HG03175 (cell line): ENCODE data around the gene FGD4.
"Not testable (repeated sequence)": the region's sequence is repeated elsewhere in the genome, so short reads cannot be mapped to it uniquely, and the experiment has no call there.

Source experiments
- ATAC-seq: cut with Tn5 transposase; IDR thresholded peaks from one replicate; pipeline ENCODE4 v1.9.1; 2021; ENCODE audit warnings: mild to moderate bottlenecking, moderate library complexity; ENCODE audit not compliant: unreplicated experiment

Gene FGD4

GRCh38 chr12:32488132-32488531 is 88.8 kb downstream of the FGD4 start:
- ATAC-seq: no peak

- no peak for ATAC-seq
Measured at GRCh38 chr12:32489070-32489469, 89.7 kb downstream of the FGD4 start.

GRCh38 chr12:32490801-32491200 is 91.4 kb downstream of the FGD4 start:
- ATAC-seq: no peak

GRCh38 chr12:32493282-32493681 is 93.9 kb downstream of the FGD4 start:
- ATAC-seq: no peak

- ATAC-seq: no peak
Measured at GRCh38 chr12:32494656-32495055, 95.3 kb downstream of the FGD4 start.

GRCh38 chr12:32496946-32497345 is 97.6 kb downstream of the FGD4 start:
- no peak for ATAC-seq

- no peak for ATAC-seq
Measured at GRCh38 chr12:32497864-32498263, 98.5 kb downstream of the FGD4 start.

- ATAC-seq: no peak
Measured at GRCh38 chr12:32499048-32499447, 99.7 kb downstream of the FGD4 start.

- no peak for ATAC-seq
Measured at GRCh38 chr12:32501835-32502333, 102.5 kb downstream of the FGD4 start.

GRCh38 chr12:32502693-32503502 is 103.5 kb downstream of the FGD4 start:
- ATAC-seq: no peak

GRCh38 chr12:32503730-32504129 is 104.4 kb downstream of the FGD4 start:
- no peak for ATAC-seq

GRCh38 chr12:32504591-32504990 is 105.2 kb downstream of the FGD4 start:
- ATAC-seq: no peak

GRCh38 chr12:32505067-32505945 is 105.9 kb downstream of the FGD4 start:
- ATAC-seq: no peak

GRCh38 chr12:32507096-32507941 is 108.0 kb downstream of the FGD4 start:
- ATAC-seq: not testable (repeated sequence)

GRCh38 chr12:32507942-32508320 is 108.6 kb downstream of the FGD4 start:
- ATAC-seq: no peak

- ATAC-seq: no peak
Measured at GRCh38 chr12:32508626-32509025, 109.3 kb downstream of the FGD4 start.

GRCh38 chr12:32509328-32510091 is 110.2 kb downstream of the FGD4 start:
- ATAC-seq: no peak

- ATAC-seq: not testable (repeated sequence)
Measured at GRCh38 chr12:32511976-32512375, 112.6 kb downstream of the FGD4 start.

- ATAC-seq: no peak
Measured at GRCh38 chr12:32512379-32512778, 113.0 kb downstream of the FGD4 start.

GRCh38 chr12:32512910-32513309 is 113.6 kb downstream of the FGD4 start:
- ATAC-seq: no peak
